LNCaP clone FGC (cell line): ENCODE data around the gene KANK4.

Experiments used
- DNase-seq: peaks from one replicate; pipeline ENCODE4 v3.0.0-alpha.2; 2011; ENCODE audit warnings: low read depth
- H3K4me3 ChIP-seq: 2 replicates; pipeline ENCODE4 v1.5.1; 2011; ENCODE audit warnings: mild to moderate bottlenecking, low read depth, low read length, control low read depth
- TF ChIP-seq, protein P1 (sequence below): IDR thresholded peaks from 2 replicates; pipeline ENCODE4 v1.5.1; 2012; ENCODE audit warnings: mild to moderate bottlenecking; ENCODE audit not compliant: control insufficient read depth, insufficient read depth; ENCODE audit errors: extremely low read depth

Gene KANK4

DNA sequence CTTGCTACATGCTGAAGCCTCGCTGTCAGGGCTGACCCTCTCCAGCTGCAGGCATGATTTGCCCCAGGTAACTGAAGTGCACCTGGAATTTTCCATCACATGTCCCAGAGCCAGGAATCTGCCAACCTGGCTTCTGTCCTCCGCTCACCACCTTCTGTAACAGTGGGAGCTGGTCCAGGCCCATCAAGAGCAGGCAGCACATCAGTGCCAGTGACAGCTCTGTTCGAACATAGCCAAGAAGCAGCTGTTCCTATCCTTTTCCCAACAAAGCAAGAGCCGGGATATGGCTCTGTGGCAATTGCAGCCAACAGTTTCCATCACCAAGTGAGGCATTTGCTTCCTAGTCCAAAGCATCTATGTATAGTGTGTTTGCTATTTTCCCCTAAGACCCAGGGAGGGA lies 42.2 kb upstream of the KANK4 start:
- no peak overlapping the region for H3K4me3 ChIP-seq
- TF ChIP-seq, protein P1, sequence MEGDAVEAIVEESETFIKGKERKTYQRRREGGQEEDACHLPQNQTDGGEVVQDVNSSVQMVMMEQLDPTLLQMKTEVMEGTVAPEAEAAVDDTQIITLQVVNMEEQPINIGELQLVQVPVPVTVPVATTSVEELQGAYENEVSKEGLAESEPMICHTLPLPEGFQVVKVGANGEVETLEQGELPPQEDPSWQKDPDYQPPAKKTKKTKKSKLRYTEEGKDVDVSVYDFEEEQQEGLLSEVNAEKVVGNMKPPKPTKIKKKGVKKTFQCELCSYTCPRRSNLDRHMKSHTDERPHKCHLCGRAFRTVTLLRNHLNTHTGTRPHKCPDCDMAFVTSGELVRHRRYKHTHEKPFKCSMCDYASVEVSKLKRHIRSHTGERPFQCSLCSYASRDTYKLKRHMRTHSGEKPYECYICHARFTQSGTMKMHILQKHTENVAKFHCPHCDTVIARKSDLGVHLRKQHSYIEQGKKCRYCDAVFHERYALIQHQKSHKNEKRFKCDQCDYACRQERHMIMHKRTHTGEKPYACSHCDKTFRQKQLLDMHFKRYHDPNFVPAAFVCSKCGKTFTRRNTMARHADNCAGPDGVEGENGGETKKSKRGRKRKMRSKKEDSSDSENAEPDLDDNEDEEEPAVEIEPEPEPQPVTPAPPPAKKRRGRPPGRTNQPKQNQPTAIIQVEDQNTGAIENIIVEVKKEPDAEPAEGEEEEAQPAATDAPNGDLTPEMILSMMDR, result no peak
- no peak for DNase-seq

DNA sequence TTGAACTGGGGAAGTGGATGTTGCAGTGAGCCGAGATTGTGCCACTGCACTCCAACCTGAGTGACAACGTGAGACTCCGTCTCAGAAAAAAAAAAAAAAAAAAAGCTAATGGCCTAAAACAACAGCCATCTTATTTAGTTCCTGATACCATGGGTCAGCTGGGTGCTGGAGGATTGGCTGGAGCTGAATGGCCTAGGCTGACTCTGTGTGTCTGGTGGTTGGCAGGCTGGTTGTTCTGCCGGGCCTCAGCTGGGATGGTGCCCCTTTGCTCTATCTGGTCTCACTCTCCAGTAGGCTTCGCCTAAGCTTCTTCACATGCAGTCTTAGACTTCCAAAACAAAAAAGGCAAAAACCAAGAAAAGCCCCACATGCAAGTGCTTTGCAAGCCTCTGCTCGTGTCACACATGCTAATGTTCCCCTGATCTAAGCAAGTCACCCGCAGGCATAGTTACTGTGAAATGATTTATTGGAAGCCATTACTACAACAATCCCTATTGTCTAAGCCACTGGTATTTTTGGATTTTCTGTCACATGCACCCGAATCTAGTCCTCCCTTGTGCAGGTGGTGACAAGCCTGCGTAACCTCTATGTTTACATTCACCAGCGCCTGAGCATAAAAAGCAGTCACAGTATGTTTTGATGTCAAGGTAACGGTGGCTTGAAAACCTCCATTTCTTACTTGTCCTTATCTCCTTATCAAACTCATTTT lies 39.6 kb upstream of the KANK4 start:
- no peak for DNase-seq
- TF ChIP-seq, protein P1, result no peak
- no peak overlapping the region for H3K4me3 ChIP-seq

DNA sequence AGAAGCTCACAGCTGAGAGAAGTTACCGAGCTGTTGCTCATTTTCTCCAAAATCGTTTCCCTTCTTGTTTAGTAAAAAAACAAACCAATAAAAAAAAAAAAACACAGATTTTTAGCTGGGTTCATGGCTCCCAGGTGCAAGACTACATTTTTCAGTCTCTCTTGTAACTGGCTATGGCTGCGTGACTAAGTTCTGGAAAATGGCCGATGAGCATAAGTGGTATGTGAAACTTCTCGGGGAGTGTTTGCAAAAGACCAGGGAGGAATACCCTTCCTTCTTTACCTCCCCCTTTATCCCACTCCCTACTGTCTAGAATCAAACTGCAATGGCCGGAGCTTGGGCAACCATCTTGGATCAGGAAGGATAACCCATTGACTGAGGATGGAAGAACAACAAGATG lies 38.7 kb upstream of the KANK4 start:
- TF ChIP-seq, protein P1, result no peak
- H3K4me3 ChIP-seq, result no peak overlapping the region
- no peak for DNase-seq

DNA sequence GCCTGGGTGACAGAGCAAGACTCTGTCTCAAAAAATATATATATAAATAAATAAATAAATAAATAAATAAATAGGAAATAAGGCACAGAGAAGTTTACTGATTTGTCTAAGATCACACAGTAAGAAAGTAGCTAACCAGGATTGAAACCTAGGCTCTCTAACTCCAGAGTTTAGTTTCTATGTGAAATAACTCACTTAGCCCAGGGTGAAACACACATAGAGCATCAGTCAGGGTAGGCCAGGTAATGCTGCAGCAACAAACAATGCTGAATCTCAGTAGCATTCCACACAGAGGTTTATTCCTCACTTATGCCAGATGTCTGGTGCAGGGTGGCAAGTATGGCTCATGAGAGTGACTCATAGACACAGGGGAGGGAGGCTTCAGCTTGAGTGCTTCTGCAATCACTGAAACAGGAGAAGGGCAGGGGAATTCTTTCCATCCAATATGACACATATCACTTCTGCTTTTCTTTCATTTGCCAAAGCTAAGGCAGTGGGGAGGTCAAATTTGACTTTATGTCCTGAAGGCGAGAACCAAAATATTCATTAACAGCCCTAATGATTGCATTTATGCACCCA lies 37.1 kb upstream of the KANK4 start:
- no peak for DNase-seq
- no peak overlapping the region for H3K4me3 ChIP-seq
- TF ChIP-seq, protein P1, result no peak

DNA sequence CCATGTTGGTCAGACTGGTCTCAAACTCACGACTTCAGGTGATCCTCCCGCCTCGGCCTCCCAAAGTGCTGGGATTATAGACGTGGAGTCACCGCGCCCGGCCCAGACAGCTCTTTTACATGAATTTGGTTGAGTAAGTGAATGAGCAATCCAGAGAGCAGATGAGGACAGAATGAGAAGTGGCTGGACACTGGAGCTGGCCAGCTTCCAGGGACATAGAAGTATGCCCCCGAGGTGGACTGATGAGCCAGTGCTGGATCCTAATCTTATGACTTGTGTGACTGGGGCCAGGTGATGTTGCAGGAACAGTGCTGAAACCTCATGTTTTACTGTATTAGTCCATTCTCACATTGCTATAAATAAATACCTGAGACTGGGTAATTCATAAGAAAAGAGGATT lies 35.9 kb upstream of the KANK4 start:
- TF ChIP-seq, protein P1, result no peak
- H3K4me3 ChIP-seq, result no peak overlapping the region
- no peak for DNase-seq

DNA sequence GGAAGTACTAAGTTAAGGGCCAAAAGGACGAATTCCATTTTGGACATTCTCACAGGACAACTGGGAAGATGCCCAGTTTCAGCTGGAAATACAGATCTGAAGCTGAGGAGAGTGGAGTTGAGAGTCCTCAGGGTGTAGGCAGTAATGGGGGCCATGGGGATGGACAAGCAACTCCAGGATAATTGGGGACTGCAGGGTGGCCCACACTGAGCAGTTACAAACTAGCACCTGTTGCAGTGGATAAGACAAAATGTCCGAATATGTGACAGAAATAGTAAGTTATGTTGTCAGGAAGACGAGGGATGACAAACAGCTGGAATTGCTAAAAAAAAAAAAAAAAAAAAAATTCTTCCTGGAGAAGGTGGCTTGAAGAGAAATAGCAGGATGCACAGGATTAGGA lies 34.6 kb upstream of the KANK4 start:
- no peak overlapping the region for H3K4me3 ChIP-seq
- TF ChIP-seq, protein P1, result no peak
- no peak for DNase-seq

DNA sequence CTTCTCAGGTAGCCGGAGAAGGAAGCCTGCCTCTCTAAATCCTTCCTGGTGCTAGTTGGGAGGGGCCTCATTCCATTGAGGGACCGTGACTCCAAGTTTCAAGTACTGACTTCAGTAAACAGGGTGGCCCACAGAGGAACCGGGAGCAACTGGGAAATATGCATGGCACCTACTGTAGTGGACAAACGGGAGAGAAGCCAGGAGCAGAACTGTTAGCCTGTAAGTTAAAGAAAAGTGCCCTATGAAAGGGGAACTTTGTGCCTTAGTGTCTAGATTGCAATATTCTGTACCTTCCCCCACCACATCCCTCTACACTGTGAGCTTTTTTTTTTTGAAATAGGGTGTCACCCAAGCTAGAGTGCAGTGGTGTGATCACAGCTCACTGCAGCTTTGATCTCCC lies 33.2 kb upstream of the KANK4 start:
- no peak for DNase-seq
- TF ChIP-seq, protein P1, result no peak
- H3K4me3 ChIP-seq, result no peak overlapping the region
